ENCODE results near the gene CCNK.

The CCNK gene

GRCh38 chr14:99462210-99462609 lies 19.0 kb upstream of the CCNK start:
- CTCF ChIA-PET, result interaction anchor here (1.0 to 1.7 kb wide), 2 partner anchors 14 to 16 kb away, joined by 3 to 4 read pairs; no protein-coding TSS in a partner anchor
- no peak for TF ChIP-seq CTCF (IDR thresholded peaks at IDR 0.05; ENCODE audit: control extremely low read depth, extremely low read depth, low read depth, missing control alignments)
- DNase-seq (ENCODE audit: extremely low spot score), result no peak

GRCh38 chr14:99463974-99464373 lies 17.2 kb upstream of the CCNK start:
- DNase-seq (ENCODE audit: extremely low spot score), result no peak
- ChIA-PET CTCF (no interaction called here), POLR2A (no interaction called here)
- no peak for TF ChIP-seq CTCF (IDR thresholded peaks at IDR 0.05; ENCODE audit: control extremely low read depth, extremely low read depth, low read depth, missing control alignments)

More at GRCh38 chr14:99462210-99462609, 19.0 kb upstream of the CCNK start:
- POLR2A ChIA-PET, result no interaction called here

GRCh38 chr14:99465288-99465687 lies 15.9 kb upstream of the CCNK start:
- ChIA-PET POLR2A (interaction anchor here (1.4 kb wide), 1 partner anchor 16 kb away, joined by 3 read pairs; the partner anchor contains the start of genes CCNK and SETD3), CTCF (interaction anchor here (0.9 kb wide), 1 partner anchor 8 kb away, joined by 3 read pairs; no protein-coding TSS in a partner anchor)
- TF ChIP-seq CTCF (IDR thresholded peaks at IDR 0.05; ENCODE audit: control extremely low read depth, extremely low read depth, low read depth, missing control alignments), result no peak
- no peak for DNase-seq (ENCODE audit: extremely low spot score)

- DNase-seq (ENCODE audit: extremely low spot score), result no peak
- TF ChIP-seq CTCF (IDR thresholded peaks at IDR 0.05; ENCODE audit: control extremely low read depth, extremely low read depth, low read depth, missing control alignments), result no peak
- ChIA-PET POLR2A (no interaction called here), CTCF (no interaction called here)
Observed at GRCh38 chr14:99466758-99467157, 14.5 kb upstream of the CCNK start.

GRCh38 chr14:99467336-99468078 lies 13.7 kb upstream of the CCNK start:
- CTCF ChIA-PET, result no interaction called here
- TF ChIP-seq CTCF (IDR thresholded peaks at IDR 0.05; ENCODE audit: control extremely low read depth, extremely low read depth, low read depth, missing control alignments), result no peak
- POLR2A ChIA-PET, result interaction anchor here (0.6 kb wide), 1 partner anchor 17 kb away, joined by 4 read pairs; no protein-coding TSS in a partner anchor
- DNase-seq (ENCODE audit: extremely low spot score), result no peak

- ChIA-PET POLR2A (interaction anchor here (0.6 kb wide), 1 partner anchor 18 kb away, joined by 4 read pairs; no protein-coding TSS in a partner anchor), CTCF (no interaction called here)
- TF ChIP-seq CTCF (IDR thresholded peaks at IDR 0.05; ENCODE audit: control extremely low read depth, extremely low read depth, low read depth, missing control alignments), result no peak
- DNase-seq (ENCODE audit: extremely low spot score), result no peak
Observed at GRCh38 chr14:99468081-99468480, 13.1 kb upstream of the CCNK start.
